Transverse colon (tissue), 4 donors: Measurements from ENCODE around the gene MIS18A. TPM values are rescaled to one million over a fixed set of nuclear protein-coding genes. Genes with fewer than 3 reads are reported as not detected.

ENCODE experiments used
- DNase-seq: peaks from one replicate; pipeline ENCODE4 v3.0.0-alpha.2; 2019
- H3K27ac ChIP-seq, 4 donors: fragments of 200-600 bp; sonication (generic); 2 replicates each; pipeline ENCODE4 v1.5.1; 2016 to 2018; ENCODE audit warnings: inconsistent platforms in 4 of 4
- H3K27me3 ChIP-seq: fragments of 200-600 bp; sonication (generic); 2 replicates; pipeline ENCODE4 v1.5.1; 2017; ENCODE audit warnings: inconsistent platforms
- H3K36me3 ChIP-seq, 4 donors: fragments of 200-600 bp; sonication (generic); 2 replicates each; pipeline ENCODE4 v1.5.1; 2017 to 2019; ENCODE audit warnings: inconsistent platforms in 4 of 4
- H3K4me1 ChIP-seq, 4 donors: fragments of 200-600 bp; sonication (generic); 2 replicates each; pipeline ENCODE4 v1.5.1; 2017 to 2020; ENCODE audit warnings: inconsistent platforms in 4 of 4
- H3K4me3 ChIP-seq, 4 donors: fragments of 200-600 bp; sonication (generic); 1 replicate in 1 of 4; 2 replicates in 3 of 4; pipeline versions ENCODE4 v1.5.1 to v1.6.1; 2017 to 2019; ENCODE audit warnings: inconsistent platforms in 4 of 4
- H3K9me3 ChIP-seq, 2 donors: fragments of 200-600 bp; sonication (generic); 2 replicates each; pipeline ENCODE4 v1.5.1; 2017 to 2019; ENCODE audit warnings: inconsistent platforms in 2 of 2
- CTCF ChIP-seq, 5 experiments: fragments of 200-600 bp in 3 of 5; fragments of 450-650 bp in 2 of 5; sonication (generic) in 3 of 5; IDR thresholded peaks; 1 replicate in 2 of 5; 2 replicates in 3 of 5; pipeline ENCODE4 v1.5.1; 2016 to 2017; ENCODE audit warnings: antibody characterized with exemption in 5 of 5, inconsistent platforms in 3 of 5, mild to moderate bottlenecking in 2 of 5, moderate library complexity in 1 of 5
- EP300 ChIP-seq: sonication (generic); formaldehyde crosslinking; IDR thresholded peaks from one replicate; pipeline ENCODE4 v1.6.1; 2017; ENCODE audit warnings: antibody characterized with exemption, low read depth
- POLR2A ChIP-seq: fragments of 450-650 bp; IDR thresholded peaks from one replicate; pipeline ENCODE4 v1.6.1; 2016; ENCODE audit warnings: antibody characterized with exemption, mild to moderate bottlenecking, moderate library complexity
- POLR2AphosphoS5 ChIP-seq, 3 donors: sonication (generic); formaldehyde crosslinking; IDR thresholded peaks; one replicate each; pipeline ENCODE4 v1.6.1; 2016; ENCODE audit warnings: antibody characterized with exemption in 3 of 3
- WGBS, 2 donors: methylation state at CpG; one replicate each; pipeline ENCODE4 v1.1.5; 2018; ENCODE audit warnings: low coverage in 1 of 2; 5-methylcytosine and 5-hydroxymethylcytosine counted together
- in situ Hi-C, 4 donors: fragments of 200-750 bp; cut with MboI; loops; one replicate each; pipeline versions ENCODE4 v1.15.0 to v1.15.1; 2017; ENCODE audit warnings: low sequenced_read_pairs in 3 of 4, low pct_ligation_motif_present in 1 of 4, low pct_unique_long_range_greater_than_20kb in 1 of 4
- intact Hi-C: fragments of 100-400 bp; cut with DNase I; formaldehyde crosslinking; loops from one replicate; pipeline ENCODE4 v1.15.1; 2023; ENCODE audit warnings: low total_unique reads
- total RNA-seq, 4 donors: library from RNA; depleted of rRNA; stranded (reverse); fragments of >200 nt; gene quantifications; one replicate each; pipeline ENCODE4 v1.1.0, GENCODE V29; 2016

MIS18A gene
- total RNA-seq, 4 donors from 2014 or later, result 3.7 to 4.8 (median 4.1) TPM; not detected in 1

GRCh38 chr21:32322103-32322502, 43.3 kb upstream of the MIS18A start:
- 87 to 92% methylated on average over 10 to 12 of the region's 12 CpGs for WGBS, 2 donors
- TF ChIP-seq EP300 (no peak), POLR2A (no peak), POLR2AphosphoS5 (IDR thresholded peaks at IDR 0.05) (no peak), CTCF (IDR thresholded peaks at IDR 0.05) (no peak)
- H3K27me3 ChIP-seq, result no peaks in the 10 kb centered on the region
- DNase-seq, result no peak
- in situ Hi-C loops, result no loop called here
- peaks cover 0 to 73% (median 20%) of the 10 kb centered on the region in 4 donors for H3K36me3 ChIP-seq
- intact Hi-C loops, result no loop called here
- H3K4me1 ChIP-seq, result no peaks in the 10 kb centered on the region
- H3K4me3 ChIP-seq, result no peak overlapping the region
- H3K27ac ChIP-seq, result no peak overlapping the region
- no peaks in the 10 kb centered on the region for H3K9me3 ChIP-seq

- Histone ChIP-seq H3K27ac (no peak overlapping the region), H3K9me3 (no peaks in the 10 kb centered on the region), H3K27me3 (no peaks in the 10 kb centered on the region), H3K4me3 (no peak overlapping the region), H3K36me3 (peaks cover 0 to 72% (median 22%) of the 10 kb centered on the region in 4 donors), H3K4me1 (no peaks in the 10 kb centered on the region)
- in situ Hi-C loops, result no loop called here
- whole genome bisulfite sequencing, 2 donors, result 79 to 95% methylated on average over 2 to 10 of the region's 13 CpGs
- DNase-seq, result no peak
- TF ChIP-seq POLR2A (no peak), EP300 (no peak)
- intact Hi-C loops, result no loop called here
Measured at GRCh38 chr21:32321480-32321879, 42.6 kb upstream of the MIS18A start.

- Histone ChIP-seq H3K4me3 (no peak overlapping the region), H3K27me3 (no peaks in the 10 kb centered on the region), H3K4me1 (no peaks in the 10 kb centered on the region), H3K36me3 (peaks cover 0 to 65% (median 21%) of the 10 kb centered on the region in 4 donors), H3K9me3 (no peaks in the 10 kb centered on the region), H3K27ac (no peak overlapping the region)
- in situ Hi-C loops (no loop called here), intact Hi-C loops (no loop called here)
- TF ChIP-seq POLR2AphosphoS5 (IDR thresholded peaks at IDR 0.05) (no peak), CTCF (IDR thresholded peaks at IDR 0.05) (no peak), POLR2A (no peak), EP300 (no peak)
- WGBS, 2 donors, result 87 to 91% methylated on average over 7 to 13 of the region's 13 CpGs
- no peak for DNase-seq
Measured at GRCh38 chr21:32320726-32321125, 41.9 kb upstream of the MIS18A start.

GRCh38 chr21:32320059-32320458, 41.2 kb upstream of the MIS18A start:
- Histone ChIP-seq H3K9me3 (no peaks in the 10 kb centered on the region), H3K27ac (no peak overlapping the region), H3K27me3 (no peaks in the 10 kb centered on the region), H3K36me3 (peaks cover 0 to 65% (median 20%) of the 10 kb centered on the region in 4 donors), H3K4me1 (no peaks in the 10 kb centered on the region), H3K4me3 (no peak overlapping the region)
- in situ Hi-C loops, result no loop called here
- WGBS, 2 donors, result 90% methylated on average over 6 of the region's 6 CpGs; no CpG with 5 or more reads in 1 of the 2 donors
- TF ChIP-seq EP300 (no peak), POLR2AphosphoS5 (IDR thresholded peaks at IDR 0.05) (no peak), CTCF (IDR thresholded peaks at IDR 0.05) (no peak), POLR2A (no peak)
- DNase-seq, result no peak
- intact Hi-C loops, result no loop called here

- intact Hi-C loops, result no loop called here
- H3K36me3 ChIP-seq, result peaks cover 0 to 63% (median 17%) of the 10 kb centered on the region in 4 donors
- WGBS, 2 donors, result 96 to 100% methylated on average over 1 to 7 of the region's 7 CpGs
- H3K9me3 ChIP-seq, result no peaks in the 10 kb centered on the region
- H3K4me3 ChIP-seq, result no peak overlapping the region
- no peaks in the 10 kb centered on the region for H3K4me1 ChIP-seq
- H3K27me3 ChIP-seq, result no peaks in the 10 kb centered on the region
- no peak for TF ChIP-seq EP300
- no peak for TF ChIP-seq POLR2AphosphoS5 (IDR thresholded peaks at IDR 0.05)
- TF ChIP-seq POLR2A, result no peak
- no peak for TF ChIP-seq CTCF (IDR thresholded peaks at IDR 0.05)
- H3K27ac ChIP-seq, result no peak overlapping the region
- no peak for DNase-seq
- in situ Hi-C loops, result no loop called here
Measured at GRCh38 chr21:32319012-32319411, 40.2 kb upstream of the MIS18A start.
